Measurements from ENCODE around the gene LRRTM4.

The LRRTM4 gene

DNA sequence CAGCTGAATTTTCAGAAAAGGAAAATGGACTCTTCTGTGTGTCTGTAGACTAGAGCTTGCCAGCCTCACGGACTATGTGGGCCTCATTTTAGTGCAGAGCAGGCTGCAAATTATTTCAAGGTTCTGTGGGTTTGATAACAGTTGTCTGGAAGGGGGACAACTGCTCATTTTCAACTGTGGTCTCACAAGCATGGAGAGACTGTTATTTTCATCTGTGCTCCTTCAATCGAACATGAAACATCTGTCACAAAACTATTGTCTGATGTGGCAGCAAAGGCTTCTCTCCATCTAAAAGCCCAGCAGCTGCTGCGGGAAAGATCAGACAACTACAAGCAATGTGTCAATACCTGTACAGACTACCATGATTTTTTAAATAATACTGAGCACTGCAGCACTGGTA is 211.8 kb downstream of the LRRTM4 start:
- H3K4me1 Mint-ChIP-seq, result peaks cover 12% of the 10 kb centered on the region
- TF ChIP-seq, protein P1, sequence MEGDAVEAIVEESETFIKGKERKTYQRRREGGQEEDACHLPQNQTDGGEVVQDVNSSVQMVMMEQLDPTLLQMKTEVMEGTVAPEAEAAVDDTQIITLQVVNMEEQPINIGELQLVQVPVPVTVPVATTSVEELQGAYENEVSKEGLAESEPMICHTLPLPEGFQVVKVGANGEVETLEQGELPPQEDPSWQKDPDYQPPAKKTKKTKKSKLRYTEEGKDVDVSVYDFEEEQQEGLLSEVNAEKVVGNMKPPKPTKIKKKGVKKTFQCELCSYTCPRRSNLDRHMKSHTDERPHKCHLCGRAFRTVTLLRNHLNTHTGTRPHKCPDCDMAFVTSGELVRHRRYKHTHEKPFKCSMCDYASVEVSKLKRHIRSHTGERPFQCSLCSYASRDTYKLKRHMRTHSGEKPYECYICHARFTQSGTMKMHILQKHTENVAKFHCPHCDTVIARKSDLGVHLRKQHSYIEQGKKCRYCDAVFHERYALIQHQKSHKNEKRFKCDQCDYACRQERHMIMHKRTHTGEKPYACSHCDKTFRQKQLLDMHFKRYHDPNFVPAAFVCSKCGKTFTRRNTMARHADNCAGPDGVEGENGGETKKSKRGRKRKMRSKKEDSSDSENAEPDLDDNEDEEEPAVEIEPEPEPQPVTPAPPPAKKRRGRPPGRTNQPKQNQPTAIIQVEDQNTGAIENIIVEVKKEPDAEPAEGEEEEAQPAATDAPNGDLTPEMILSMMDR (IDR thresholded peaks at IDR 0.05), result no peak
- no peak overlapping the region for H3K27ac Mint-ChIP-seq
- no peaks in the 10 kb centered on the region for H3K36me3 Mint-ChIP-seq (ENCODE audit: low read depth)
- no peaks in the 10 kb centered on the region for H3K9me3 Mint-ChIP-seq
- no peak for DNase-seq
- no peaks in the 10 kb centered on the region for H3K27me3 Mint-ChIP-seq (ENCODE audit: low read depth, poor library complexity)
- H3K4me3 Mint-ChIP-seq, result no peak overlapping the region

DNA sequence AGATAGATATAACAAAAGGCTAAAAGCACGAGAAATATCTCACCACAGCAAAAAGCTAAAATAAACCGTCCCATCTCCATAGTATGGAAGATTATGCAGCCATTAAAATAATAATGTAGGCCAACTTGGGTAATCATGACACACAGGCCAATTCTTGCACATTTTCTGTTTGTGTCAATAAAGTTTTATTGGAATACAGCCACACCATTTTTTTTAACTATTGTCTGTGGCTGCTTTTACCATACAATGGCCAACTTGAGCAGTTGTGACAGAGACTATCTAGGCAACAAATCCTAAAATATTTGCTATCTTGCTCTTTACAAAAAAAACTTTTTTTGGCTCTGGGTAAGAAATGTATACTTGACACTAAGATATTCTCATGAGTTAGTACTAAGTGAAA is 212.5 kb downstream of the LRRTM4 start:
- H3K36me3 Mint-ChIP-seq (ENCODE audit: low read depth), result no peaks in the 10 kb centered on the region
- no peak for DNase-seq
- peaks cover 11% of the 10 kb centered on the region for H3K4me1 Mint-ChIP-seq
- H3K4me3 Mint-ChIP-seq, result no peak overlapping the region
- no peak overlapping the region for H3K27ac Mint-ChIP-seq
- no peaks in the 10 kb centered on the region for H3K27me3 Mint-ChIP-seq (ENCODE audit: low read depth, poor library complexity)
- no peaks in the 10 kb centered on the region for H3K9me3 Mint-ChIP-seq
- TF ChIP-seq, protein P1 (IDR thresholded peaks at IDR 0.05), result no peak

DNA sequence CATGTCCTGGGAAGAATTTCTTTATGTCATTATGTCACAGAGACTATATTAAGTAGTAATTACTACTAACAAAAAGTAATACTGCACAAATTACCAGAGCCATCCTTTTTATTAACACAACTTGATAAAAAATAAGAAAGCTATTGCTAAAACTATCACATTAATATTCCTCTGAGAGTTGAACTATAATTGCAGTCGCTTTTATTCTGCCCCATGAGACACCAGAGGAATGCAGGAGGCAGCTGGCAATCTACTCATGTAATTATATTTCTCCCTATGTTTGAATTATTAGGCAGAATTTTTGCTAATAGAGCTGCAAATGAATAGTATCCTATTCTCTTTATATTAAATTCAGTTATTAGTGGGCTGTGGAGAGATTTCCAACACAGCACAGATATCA is 220.7 kb downstream of the LRRTM4 start:
- no peaks in the 10 kb centered on the region for H3K27me3 Mint-ChIP-seq (ENCODE audit: low read depth, poor library complexity)
- H3K4me3 Mint-ChIP-seq, result no peak overlapping the region
- H3K4me1 Mint-ChIP-seq, result no peaks in the 10 kb centered on the region
- no peak overlapping the region for H3K27ac Mint-ChIP-seq
- no peaks in the 10 kb centered on the region for H3K9me3 Mint-ChIP-seq
- no peak for DNase-seq
- TF ChIP-seq, protein P1 (IDR thresholded peaks at IDR 0.05), result no peak
- H3K36me3 Mint-ChIP-seq (ENCODE audit: low read depth), result no peaks in the 10 kb centered on the region

DNA sequence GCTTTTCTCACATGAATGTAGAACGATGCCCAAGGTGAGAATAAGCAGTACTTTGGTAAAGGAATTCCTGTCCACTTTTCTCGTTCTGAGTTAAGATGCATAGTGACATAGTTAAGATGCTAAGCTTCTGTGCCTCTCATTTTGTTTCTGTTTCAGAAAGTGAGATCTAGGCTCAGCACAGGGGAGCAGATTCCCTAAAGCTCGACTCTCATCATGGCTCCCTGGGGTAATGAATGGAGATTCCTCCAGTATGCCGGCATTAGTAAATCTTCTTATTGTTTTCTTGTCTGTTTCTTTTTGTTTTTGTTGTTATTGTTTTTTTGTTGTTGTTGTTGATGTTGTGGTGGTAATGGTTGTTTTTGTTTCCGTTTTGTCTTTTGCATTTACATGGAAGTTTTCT is 225.4 kb downstream of the LRRTM4 start:
- Mint-ChIP-seq H3K36me3 (ENCODE audit: low read depth) (no peaks in the 10 kb centered on the region), H3K9me3 (no peaks in the 10 kb centered on the region), H3K4me1 (no peaks in the 10 kb centered on the region), H3K27ac (no peak overlapping the region), H3K27me3 (ENCODE audit: low read depth, poor library complexity) (no peaks in the 10 kb centered on the region), H3K4me3 (no peak overlapping the region)
- no peak for DNase-seq
- TF ChIP-seq, protein P1 (IDR thresholded peaks at IDR 0.05), result no peak

DNA sequence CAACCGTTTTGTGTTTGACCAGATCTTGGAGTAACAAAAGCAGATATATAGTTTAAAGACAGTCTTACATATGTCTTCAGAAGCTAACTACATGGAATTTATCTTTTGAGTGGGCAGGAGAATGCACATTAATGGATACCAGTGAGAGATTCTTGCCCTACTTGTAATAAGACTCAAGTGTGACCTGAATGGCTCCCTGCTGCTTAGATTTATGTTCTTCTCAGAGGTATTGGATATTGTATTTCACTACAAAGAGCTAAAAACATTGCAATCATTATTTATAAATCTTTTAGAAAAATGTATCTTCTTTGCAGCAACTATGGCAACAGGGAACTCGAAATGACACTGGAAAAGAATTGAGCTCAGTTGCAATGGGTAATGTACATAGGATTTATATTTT is 227.7 kb downstream of the LRRTM4 start:
- Mint-ChIP-seq H3K9me3 (no peaks in the 10 kb centered on the region), H3K4me3 (no peak overlapping the region), H3K27me3 (ENCODE audit: low read depth, poor library complexity) (no peaks in the 10 kb centered on the region), H3K27ac (no peak overlapping the region), H3K4me1 (no peaks in the 10 kb centered on the region), H3K36me3 (ENCODE audit: low read depth) (no peaks in the 10 kb centered on the region)
- TF ChIP-seq, protein P1 (IDR thresholded peaks at IDR 0.05), result no peak
- DNase-seq, result no peak

DNA sequence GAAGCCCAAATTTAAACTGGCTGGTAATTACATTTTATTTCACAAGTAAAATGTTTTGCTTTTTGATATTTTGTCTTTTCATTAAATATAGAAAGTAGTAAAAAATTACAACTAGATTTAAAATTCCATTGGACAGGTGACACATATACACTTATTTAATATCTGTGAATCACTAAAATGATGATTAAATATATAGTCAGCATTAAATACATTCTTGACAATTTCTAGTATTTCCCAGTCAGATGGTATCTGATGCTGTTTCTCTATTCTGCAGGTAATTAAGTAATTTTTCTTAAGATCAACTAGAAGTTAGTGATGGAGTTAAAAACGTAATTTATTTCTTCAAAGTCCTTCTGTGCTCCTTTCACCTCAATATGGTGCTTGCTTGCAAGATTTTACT is 237.8 kb downstream of the LRRTM4 start:
- Mint-ChIP-seq H3K4me3 (no peak overlapping the region), H3K27ac (no peak overlapping the region), H3K36me3 (ENCODE audit: low read depth) (no peaks in the 10 kb centered on the region), H3K9me3 (peaks cover 6% of the 10 kb centered on the region), H3K4me1 (no peaks in the 10 kb centered on the region), H3K27me3 (ENCODE audit: low read depth, poor library complexity) (no peaks in the 10 kb centered on the region)
- DNase-seq, result no peak
- TF ChIP-seq, protein P1 (IDR thresholded peaks at IDR 0.05), result no peak

Measured in nephron progenitor cell (in vitro differentiated cells).